Renal pelvis (tissue), 4 donors: ENCODE data around the gene DNAH14. TPM values are rescaled to one million over a fixed set of nuclear protein-coding genes. Genes with fewer than 3 reads are reported as not detected.

Experiments used
- DNase-seq: peaks from one replicate; pipeline ENCODE4 v3.0.0-alpha.2; 2013
- polyA plus RNA-seq, 3 donors: library from polyadenylated mRNA; unstranded; fragments of 120-200 nt; gene quantifications; one replicate each; pipeline ENCODE4 v1.2.1, GENCODE V29; 2013; ENCODE audit not compliant: insufficient read length in 3 of 3

The DNAH14 gene
- polyA plus RNA-seq, 3 donors: 14.0 to 21.5 (median 19.0) TPM

DNA sequence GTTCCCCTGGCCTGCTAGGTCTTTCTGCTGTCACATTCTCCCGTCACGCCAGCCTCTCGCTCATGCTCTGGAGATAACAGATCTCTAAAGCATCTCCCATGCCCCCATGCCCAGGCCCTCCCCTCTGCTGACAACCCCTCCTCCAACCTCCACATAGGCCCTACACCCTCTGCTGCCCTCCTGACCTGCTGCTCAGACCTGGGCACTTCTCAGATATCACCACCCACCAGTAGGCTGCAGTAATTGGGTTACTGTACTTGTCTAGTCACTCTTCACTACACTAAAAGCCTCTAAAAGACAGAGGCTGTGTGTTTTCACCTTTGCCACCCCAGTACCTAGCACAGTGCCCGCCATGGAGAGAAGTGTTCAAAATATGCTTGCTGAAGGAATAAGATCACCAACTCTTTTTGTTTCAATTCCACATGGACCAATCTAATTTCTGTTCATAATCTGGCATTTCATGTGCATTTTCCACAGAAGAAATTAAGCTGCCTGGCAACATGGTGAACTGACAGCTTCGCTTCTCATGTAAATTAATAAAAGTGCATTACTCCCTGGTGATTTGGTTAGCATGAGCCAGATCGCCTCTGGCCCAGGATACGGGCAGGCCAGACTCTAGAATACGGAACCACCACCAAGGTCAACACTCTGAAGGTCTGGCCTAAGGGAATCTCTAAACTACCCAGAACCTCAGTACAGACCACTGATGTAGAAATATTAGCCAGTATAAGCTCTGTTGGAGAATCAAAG lies 477.7 kb downstream of the DNAH14 start:
- DNase-seq: no peak

DNA sequence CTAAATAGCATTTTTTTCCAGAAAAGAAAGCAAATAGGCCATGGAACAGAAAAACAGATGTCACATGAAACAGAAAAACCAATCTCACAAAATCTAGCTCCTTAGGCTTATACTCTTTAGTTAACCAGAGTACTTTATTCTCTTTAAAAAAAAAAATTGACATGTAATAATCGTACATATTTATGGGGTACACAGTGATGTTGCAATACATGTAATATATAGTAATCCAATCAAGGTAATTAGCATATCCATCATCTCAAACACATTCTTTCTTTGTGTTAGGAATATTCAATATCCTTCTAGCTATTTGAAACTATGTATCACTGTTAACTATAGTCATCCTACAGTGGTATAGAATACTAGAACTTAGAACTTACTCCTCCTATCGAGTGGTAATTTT lies 478.3 kb downstream of the DNAH14 start:
- no peak for DNase-seq

DNA sequence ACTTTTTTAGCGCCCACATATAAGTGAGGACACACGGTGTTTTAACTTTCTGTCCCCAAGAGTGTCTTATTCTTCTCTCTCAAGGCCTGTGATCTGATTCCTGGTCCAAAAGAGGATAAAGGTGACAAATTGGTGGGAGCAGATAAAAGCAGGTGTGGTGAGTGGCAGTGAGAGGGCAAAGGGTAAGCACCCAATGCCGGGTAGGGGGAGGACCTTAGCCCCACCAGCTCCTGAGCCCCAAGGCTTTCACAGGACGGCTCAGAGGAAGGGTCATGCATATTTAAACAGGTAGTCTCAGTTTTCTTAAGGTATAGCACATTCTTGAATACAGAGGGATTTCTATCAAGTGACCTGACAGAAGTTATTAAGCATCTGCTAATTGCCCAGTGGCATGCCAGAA lies 478.8 kb downstream of the DNAH14 start:
- DNase-seq: no peak

DNA sequence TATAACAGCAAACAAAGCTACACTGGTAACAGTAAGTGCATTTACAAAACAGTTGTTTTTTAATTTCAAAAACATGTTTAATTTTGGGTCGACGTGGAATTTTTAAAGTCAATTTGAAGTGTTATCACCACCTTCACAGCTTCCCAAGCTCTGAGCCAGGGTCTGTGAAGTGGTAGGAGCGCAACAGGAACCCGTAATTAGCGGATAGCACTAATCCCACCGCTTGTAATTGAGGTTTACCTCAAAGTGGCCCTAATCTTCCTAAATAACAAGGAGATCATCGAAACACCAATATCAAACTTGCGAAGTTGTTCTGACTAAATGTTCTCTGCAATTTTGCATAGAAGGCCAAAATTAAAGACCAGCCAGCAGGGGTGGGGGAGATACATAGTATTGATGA lies 479.6 kb downstream of the DNAH14 start:
- no peak for DNase-seq

DNA sequence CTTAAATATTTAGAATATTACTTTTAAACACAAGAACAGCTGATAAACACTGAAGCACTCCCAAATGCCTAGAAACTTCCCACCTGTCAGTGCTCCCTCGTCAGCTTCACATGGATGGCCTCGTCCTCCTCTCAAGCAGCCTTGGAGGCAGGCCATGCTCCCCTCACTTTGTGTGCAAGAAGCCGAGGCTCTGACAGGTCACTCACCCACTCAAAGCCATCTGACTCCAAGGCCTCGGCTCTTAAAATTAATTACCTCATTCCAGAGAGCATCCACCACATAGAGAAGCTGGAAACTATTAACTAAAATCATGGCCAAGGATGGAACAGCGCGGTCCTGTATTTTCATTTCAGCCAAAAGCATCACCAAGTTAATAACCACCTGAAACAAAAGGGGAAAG lies 480.6 kb downstream of the DNAH14 start:
- no peak for DNase-seq

DNA sequence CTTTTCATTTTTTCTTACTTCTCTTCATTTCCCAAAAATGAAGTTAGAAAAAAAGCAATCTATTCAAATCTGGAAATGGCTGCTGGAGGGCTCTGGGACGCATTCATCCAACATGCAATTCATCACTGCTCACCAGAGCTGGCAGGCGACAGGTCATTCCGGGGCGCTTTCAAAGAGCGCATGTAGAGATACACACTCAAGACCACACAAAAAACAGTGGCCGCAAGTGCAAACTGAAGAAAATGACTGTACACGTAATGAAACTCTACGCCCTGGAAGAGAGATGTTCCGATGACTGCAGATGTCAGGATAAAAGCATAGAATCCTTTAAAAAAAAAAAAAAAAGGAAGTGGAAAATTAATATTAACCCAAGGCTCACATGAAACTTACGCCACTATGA lies 482.8 kb downstream of the DNAH14 start:
- DNase-seq: no peak

DNA sequence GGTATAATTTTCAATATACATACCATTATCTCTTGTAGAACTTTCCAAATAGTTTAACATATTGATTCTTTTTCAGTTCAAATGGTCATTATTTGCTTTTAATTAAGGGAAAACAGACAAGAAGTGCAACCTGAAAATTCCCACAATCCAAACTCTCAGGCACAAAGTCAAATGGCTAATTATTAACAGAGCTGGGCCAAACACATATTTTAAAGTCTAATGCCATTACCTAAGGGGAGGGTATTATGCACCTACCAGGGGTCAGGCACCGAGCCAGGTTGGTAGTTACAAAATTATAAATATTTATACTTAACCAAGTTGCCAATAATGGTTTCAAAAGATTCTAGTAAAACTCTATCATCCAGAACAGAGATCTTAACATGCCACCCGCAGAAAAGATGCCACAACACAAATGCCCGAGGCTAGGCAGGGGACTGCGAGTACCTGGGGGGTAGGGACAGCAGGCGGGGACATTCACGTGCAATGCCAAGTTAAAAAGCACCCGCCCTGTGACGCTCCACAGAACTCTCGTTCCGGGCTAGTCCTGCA lies 483.4 kb downstream of the DNAH14 start:
- DNase-seq: peak; percentile 57

DNA sequence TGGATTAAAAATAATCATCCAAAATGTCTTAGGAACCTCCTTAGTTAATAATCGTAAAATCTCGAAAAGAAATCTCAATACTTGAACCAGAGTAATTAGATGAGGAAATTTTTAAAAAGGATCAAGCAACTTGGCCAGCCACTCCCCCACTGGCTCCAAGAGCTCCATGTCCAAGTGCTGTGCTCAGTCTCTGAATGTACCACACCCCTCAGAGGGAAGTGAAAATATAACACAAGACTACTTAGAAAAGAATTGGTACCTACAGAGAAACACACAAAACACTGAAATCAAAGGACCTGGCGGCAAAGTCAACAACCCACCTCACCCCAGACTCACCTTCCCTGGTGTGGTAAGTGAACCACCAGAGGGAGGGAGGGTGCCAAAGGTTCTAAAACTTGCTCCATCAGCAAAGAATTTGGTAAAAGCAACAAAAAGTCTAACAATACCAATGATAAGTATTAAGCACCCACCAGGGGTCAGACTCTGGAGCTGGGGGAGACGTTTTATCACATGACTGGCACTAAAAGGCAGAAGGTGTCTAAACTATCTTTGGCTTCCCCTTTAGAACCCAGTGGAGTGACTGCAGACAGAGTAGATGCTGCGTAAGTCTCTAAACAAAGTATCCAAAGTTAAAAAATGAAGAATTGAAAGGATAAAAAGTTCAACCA lies 484.4 kb downstream of the DNAH14 start:
- no peak for DNase-seq

DNA sequence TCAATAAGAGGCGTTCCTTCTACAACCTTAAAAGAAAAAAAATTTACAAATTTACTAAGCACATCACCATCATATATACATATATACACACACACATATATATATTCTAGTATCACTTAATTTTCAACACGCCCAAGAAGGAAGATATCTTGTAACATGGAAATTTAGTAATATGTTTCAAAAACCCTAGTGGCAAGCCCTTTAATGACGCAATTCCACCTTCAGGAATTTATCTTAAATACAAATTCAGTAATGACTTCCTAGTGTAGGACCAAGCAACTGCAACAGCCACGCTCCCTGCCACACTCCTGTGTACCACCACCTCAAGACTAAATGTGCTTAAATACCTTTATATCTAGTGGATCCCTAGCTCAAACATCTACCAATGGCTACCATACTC lies 485.8 kb downstream of the DNAH14 start:
- no peak for DNase-seq

DNA sequence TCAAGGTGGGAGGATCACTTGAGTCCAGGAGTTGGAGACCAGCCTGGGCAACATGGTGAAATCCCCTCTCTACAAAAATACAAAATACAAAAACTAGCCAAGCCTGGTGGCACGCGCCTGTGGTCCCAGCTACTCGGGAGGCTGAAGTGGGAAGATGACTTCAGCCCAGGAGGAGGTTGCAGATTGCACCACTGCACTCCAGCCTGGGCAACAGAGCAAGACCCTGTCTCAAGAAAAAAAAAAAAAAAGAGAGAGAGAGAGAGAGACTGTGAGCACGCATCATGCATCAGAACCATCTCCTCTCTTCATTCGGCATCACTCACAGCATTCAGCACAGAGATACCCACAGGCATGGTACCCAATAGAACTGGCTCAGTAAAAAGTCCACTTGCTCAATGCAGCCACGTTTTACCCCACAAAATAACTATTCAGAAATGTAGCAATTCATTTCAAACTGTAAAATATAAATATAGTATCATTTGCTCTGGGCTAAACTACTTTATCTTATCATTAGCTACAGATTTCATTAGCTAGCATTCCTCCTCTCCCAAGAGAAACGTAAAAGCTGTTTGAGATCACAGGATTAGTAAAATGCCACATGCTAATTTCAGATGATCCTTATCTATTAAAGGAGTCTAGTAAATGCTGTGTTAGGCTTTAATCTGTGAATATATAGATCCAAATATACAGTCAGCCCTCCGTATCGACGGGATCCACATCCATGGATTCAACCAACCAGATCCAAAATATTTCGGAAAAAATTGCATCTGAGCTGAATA lies 486.7 kb downstream of the DNAH14 start:
- no peak for DNase-seq

DNA sequence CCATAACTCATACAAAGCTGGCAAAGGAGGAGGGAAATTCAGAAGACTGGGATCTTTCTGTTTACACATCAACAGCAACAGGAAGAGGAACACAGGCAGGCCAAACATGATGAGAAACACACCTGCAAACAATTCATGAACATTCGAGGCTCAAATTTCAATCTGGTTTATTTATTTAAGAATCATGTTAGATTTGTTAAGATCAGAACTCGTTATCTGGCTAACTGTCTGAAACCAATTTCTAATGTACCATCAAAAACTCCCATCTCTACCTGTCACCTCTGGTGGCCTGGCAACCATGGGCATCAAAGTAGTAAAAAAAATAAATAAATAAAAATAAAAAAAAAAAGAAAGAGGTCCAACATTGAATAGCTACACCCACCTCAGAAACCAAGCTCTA lies 488.6 kb downstream of the DNAH14 start:
- no peak for DNase-seq

DNA sequence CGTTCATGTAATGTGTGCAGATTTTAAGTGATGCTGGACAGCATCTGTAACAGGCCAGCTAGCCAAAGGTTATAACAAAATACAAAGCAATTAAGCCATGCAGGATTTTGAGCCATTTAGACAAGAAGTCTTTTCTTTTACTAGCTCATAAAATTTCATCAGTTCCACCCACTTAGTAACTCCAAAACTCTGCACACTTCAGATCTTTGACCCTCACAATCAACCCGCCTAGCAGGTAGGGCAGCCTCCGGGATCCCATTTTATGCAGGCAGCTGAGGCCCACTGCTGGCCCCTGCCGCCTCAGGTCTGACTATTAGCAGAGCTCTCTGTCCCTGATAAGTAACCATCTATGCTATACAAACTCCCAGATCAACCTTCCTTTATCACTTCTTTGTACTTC lies 489.1 kb downstream of the DNAH14 start:
- DNase-seq: no peak

DNA sequence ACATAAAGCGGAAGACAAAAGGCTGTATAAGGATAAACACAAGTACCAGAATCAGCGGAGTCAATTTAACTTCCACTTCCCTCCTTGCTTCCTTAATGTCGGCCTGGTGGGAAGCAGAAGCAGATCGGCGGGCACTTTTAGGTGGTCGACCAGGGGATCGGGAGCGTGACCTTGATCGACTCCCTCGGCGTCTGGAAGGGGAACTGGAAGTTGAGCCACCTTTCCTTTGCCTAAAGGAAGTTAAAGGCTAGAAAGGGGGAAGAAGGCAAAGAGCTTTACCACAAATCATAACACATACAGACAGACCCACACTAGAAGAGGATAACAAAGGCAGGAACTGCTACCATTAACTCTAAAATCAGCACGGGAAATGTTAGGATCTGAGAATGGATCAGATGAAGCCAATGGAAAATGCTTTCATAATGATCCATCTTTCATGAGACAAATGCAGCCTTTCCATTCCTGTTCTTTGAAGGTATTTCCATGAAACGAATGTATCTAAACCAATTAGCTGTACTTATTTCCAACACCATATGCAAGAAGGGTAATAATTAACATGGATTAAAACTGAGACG lies 492.6 kb downstream of the DNAH14 start:
- DNase-seq: no peak

DNA sequence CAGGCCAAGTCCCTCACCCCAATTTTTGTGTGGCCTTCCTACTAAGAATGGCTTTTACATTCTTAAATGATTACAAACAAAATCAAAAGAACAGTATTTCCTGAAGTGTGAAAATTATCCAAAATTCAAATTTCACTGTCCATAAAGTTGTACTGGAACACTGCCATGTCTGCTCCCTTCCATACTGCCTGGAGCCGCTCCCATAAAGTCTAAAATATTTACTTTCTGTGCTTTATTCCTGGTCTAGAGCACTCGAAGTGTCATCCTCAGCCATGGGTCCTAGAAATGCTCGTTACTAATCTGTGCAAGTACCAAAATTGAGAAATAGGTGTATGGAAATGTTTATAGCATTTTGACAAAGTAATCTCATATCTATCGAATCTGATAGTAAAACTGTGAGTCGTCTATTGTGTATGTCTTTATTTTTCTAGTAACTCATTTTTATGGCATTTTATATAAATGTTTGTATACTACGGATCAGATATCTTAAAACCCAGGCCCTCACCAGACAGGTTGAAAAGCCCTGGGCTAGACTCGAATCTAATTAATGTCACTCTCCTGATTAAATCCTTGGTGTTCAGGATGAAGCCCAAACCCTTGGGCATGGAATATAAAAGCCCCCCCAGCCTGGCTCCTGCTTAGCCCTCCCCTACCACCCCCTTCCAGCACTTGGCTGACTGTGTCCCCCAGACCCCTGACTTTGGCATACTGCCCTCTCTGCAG lies 493.5 kb downstream of the DNAH14 start:
- no peak for DNase-seq

DNA sequence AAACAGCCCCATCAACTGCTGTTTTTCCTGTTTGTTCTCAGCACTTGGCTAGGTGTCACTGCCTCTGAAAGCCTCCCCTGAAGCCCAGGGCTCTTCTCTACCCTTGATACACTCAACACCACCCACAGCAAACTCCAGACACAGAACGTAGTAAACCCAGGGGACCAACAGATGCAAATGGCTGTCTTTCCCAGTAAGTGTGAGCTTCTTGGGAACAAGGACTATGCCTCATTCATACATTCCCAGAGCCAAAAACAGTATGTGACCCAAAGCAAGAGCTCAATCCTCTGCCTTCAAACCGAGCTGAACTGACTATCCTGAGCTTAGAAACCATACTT lies 494.0 kb downstream of the DNAH14 start:
- DNase-seq: no peak

DNA sequence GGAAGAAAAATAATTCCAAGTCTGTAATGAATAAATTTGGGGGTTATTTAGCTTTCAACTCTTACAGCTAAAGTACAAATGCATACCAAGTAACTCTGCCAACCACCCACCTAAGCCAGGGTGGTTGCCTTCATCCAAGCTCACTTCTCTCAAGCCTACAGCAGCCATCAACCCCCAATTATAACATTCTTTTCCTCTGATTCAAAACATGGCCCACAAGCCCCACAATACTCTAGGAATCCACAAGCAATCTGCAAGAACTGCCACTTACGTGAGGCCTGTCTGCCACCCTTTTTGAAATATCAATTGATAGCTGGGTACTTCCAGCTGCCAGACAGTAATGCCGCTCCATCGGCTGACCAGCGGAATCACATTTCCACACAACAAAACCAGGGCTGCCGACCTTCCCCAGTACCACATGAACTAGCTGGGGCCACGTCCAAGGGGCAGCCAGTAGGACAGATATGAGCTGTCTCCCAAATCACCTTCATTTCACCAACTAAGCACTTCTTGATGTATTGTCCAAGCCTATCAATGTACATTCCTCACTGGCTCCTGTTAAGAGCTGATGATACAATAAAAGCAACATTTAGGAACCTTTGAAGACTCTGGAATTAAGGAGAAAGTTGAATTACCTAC lies 495.2 kb downstream of the DNAH14 start:
- DNase-seq: no peak

DNA sequence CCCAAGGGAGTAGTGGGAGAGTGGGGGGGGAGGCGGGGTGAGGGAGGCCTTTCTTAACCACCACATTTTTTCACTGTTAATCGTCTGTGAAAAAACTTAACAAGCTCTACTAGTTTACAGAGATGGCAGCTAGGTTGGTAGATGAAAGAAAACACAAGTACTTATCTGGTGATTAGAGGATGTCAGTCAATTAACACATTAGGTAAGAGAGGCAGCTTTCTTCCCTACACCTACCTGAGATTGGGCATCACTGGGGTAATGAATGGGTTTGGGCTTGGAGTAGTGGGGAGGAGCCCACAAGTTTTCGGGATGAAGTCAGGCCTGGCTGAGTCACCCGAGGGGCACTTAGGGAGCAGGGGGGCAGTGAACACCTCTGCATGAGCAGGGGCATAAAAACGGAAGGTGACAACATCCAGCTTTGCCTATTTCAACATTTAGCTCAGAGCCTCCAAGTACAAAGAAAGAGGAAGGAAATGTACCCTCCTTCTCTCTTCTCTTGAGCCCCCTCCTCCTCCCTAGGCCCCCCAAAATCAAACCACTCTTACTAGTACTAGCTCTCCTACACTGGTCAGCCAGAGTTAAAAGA lies 495.8 kb downstream of the DNAH14 start:
- no peak for DNase-seq

DNA sequence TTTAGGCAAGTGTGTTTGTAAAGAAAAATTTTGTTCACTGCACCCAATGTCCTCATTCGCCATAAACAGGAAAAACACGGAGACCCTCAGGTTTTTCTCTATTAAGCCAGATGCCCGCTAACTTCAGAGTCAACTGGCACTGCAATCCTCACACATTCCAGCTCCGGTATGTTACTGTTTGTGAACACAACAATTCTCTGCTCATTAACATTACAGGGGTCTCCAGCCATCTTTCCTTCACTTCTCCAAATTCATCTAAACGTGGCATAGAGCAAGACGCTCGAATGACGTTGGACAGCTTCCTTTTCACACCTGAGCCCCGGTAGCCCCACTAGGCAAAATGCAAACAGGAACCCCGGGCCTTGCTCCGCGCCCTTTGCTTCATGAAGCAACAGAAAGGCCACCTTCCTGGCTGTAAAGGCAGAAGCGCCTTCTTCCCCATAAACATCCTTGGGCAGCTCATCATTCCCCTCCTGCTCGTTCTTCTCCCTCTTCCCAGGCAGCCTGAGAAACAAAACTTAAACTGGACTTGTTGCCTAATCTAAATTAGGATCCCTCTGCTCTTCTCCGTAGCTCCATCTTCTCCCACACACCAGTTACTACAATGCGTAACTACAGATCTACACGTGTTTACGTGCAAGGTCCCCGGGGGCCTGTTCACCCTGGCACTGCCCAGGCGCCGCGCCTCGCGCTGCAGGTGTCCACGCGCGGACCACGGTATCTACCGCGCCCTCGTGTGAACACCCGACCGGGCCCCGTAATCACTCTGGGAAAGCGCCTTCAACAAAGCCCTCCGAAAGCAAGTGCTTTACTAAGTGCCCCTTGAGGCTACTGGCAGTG lies 497.1 kb downstream of the DNAH14 start:
- no peak for DNase-seq

DNA sequence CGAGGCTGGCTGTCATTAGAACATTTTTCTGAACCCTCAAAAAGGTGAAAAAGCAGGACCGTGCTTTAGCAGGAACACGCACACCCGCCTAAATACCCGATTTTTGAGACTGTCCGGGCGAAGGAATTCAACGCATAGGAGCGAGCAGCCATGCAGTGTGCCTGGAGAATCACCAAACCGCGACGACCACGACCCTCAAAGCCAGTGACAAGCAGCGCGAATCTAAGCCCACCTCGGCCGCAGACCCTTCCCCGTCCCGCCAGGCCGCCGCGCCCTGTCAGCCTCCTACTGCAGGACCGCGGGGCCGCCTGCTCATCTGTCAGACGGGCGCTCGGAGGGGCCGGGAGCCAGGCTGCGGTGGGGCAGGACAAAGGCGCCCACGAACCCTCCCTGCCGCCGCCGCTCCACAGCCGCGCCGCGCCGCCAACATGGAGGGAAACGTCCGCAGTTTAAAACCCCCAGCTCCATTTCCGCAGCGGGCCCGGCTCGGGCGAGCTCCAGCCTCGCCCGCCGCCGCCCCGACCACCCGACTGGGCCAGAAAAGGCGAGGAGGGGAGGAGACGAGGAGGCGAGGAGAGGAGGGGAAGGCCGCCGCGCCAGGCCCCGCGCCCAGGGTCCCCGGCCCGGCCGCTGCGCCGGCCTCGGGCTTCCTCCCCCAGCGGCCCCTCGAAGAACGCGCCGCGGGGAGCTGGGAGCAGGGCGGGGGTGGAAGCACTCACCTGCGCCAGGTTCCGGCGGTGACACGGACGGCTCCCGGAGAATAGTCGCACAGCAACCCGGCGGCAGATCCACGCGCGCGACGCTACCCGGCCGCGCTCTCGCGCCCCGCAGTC lies 498.0 kb downstream of the DNAH14 start, which contains the start of gene LBR:
Gene LBR, minus strand, starts transcription at position 804 of the 833 bp plus-strand sequence. CDS start 3,963 bp downstream, outside the sequence.
- DNase-seq: no peak
